HepG2 (cell line): Measurements from ENCODE around the gene PTTG1IP2. TPM values are rescaled to one million over a fixed set of nuclear protein-coding genes. Genes with fewer than 3 reads are reported as not detected.

Experiments used
- ATAC-seq: fragments of 200-7000 bp; cut with Tn5 transposase; 3 replicates; pipeline ENCODE4 v1.9.1; 2020; ENCODE audit warnings: mild to moderate bottlenecking, moderate library complexity
- BruUV-seq: library from RNA; stranded (reverse); fragments of 400-500 nt; replicated peaks from 2 replicates; lab custom pipeline; 2021; lab: Mats Ljungman, UMichigan
- CTCF ChIA-PET: fragments of 300-600 bp; formaldehyde crosslinking; extraction: SDS; loops from one replicate; lab custom pipeline; 2021; ENCODE audit warnings: low total read pairs, inconsistent platforms, low intra/inter-chr PET ratio; lab: Yijun Ruan, JAX
- POLR2A ChIA-PET: fragments of 350-600 bp; sonication (Branson Sonifier 250); formaldehyde crosslinking; loops from one replicate; lab custom pipeline; 2020; ENCODE audit warnings: antibody characterized with exemption, inconsistent platforms; lab: Yijun Ruan, JAX
- DNase-seq: peaks from one replicate; pipeline ENCODE4 v3.0.0-alpha.2; 2015; ENCODE audit warnings: low spot score
- FAIRE-seq: peaks from 3 replicates; lab custom pipeline; 2011; peaks lifted over from hg19 to GRCh38; lab: Jason Lieb, UNC
- H2AFZ ChIP-seq: one replicate; pipeline ENCODE4 v1.6.1; 2011; ENCODE audit warnings: low read length, inconsistent platforms
- H3K27ac ChIP-seq: fragments of 300-600 bp; 3 replicates; pipeline ENCODE4 v1.8.0; 2011; ENCODE audit warnings: mixed run types, mild to moderate bottlenecking, mixed read lengths, low read length, inconsistent platforms; ENCODE audit not compliant: insufficient read depth; ENCODE audit errors: extremely low read length
- H3K27me3 ChIP-seq, 2 experiments: fragments of 200-600 bp in 1 of 2; 2 replicates in 1 of 2; 3 replicates in 1 of 2; pipeline versions ENCODE4 v1.6.0 to v1.8.0; 2011; ENCODE audit warnings: low read length in 2 of 2, mild to moderate bottlenecking in 2 of 2, moderate library complexity in 2 of 2, inconsistent platforms in 1 of 2; ENCODE audit not compliant: insufficient read depth in 2 of 2, control insufficient read depth in 1 of 2
- H3K36me3 ChIP-seq, 2 experiments: fragments of 200-600 bp in 1 of 2; replicated peaks in 1 of 2; 2 replicates in 1 of 2; 3 replicates in 1 of 2; pipeline versions ENCODE4 v1.5.1 to v1.8.0; 2011; ENCODE audit warnings: low read length in 2 of 2, inconsistent platforms in 1 of 2; ENCODE audit not compliant: insufficient read depth in 2 of 2, control insufficient read depth in 1 of 2
- H3K4me1 ChIP-seq: 2 replicates; pipeline ENCODE4 v1.5.1; 2012; ENCODE audit warnings: low read length, inconsistent platforms; ENCODE audit not compliant: insufficient read depth
- H3K4me2 ChIP-seq: 2 replicates; pipeline ENCODE4 v1.6.0; 2011; ENCODE audit warnings: low read depth, low read length, inconsistent platforms
- H3K4me3 ChIP-seq, 3 experiments: fragments of 200-600 bp in 1 of 3; sonication (generic), shearing (Covaris generic) in 1 of 3; replicated peaks in 1 of 3; 2 replicates each; pipeline ENCODE4 v1.5.1; 2011 to 2016; ENCODE audit warnings: low read length in 3 of 3, inconsistent platforms in 2 of 3, low read depth in 2 of 3, mild to moderate bottlenecking in 2 of 3, control low read depth in 1 of 3, mixed read lengths in 1 of 3; ENCODE audit not compliant: insufficient read depth in 1 of 3
- H3K79me2 ChIP-seq: one replicate; pipeline ENCODE4 v1.6.1; 2011; ENCODE audit warnings: low read length, inconsistent platforms; ENCODE audit not compliant: insufficient read depth
- H3K9ac ChIP-seq: 2 replicates; pipeline ENCODE4 v1.6.0; 2011; ENCODE audit warnings: mild to moderate bottlenecking, low read depth, low read length, inconsistent platforms; ENCODE audit not compliant: insufficient read depth
- H3K9me3 ChIP-seq: 2 replicates; pipeline ENCODE4 v1.5.1; 2012; ENCODE audit warnings: mild to moderate bottlenecking, low read length
- H4K20me1 ChIP-seq: 2 replicates; pipeline ENCODE4 v1.6.0; 2011; ENCODE audit warnings: inconsistent platforms, mild to moderate bottlenecking, low read length, moderate library complexity; ENCODE audit not compliant: insufficient read depth
- BCL6 ChIP-seq: IDR thresholded peaks from 2 replicates; pipeline ENCODE4 v1.6.1; 2016; ENCODE audit warnings: missing genetic modification reagents, missing compliant biosample characterization
- ELF4 ChIP-seq: sonication (generic); formaldehyde crosslinking; IDR thresholded peaks from 2 replicates; pipeline ENCODE4 v1.5.0; 2020; ENCODE audit warnings: missing genetic modification reagents, mild to moderate bottlenecking, moderate library complexity, borderline replicate concordance
- MATR3 ChIP-seq: sonication (generic); formaldehyde crosslinking; IDR thresholded peaks from 2 replicates; pipeline ENCODE4 v1.4.0; 2020; ENCODE audit warnings: missing genetic modification reagents
- NFE2L1 ChIP-seq: sonication (generic); formaldehyde crosslinking; IDR thresholded peaks from 2 replicates; pipeline ENCODE4 v1.4.0; 2020; ENCODE audit warnings: missing genetic modification reagents, mild to moderate bottlenecking, borderline replicate concordance
- NR2F6 ChIP-seq, 2 experiments: IDR thresholded peaks; 2 replicates each; pipeline ENCODE4 v1.6.1; 2016; ENCODE audit warnings: antibody characterized with exemption in 1 of 2, mild to moderate bottlenecking in 1 of 2
- PPARG ChIP-seq: conservative IDR thresholded peaks from 2 replicates; pipeline ENCODE4 v1.6.1; 2016; ENCODE audit warnings: missing biosample characterization, missing genetic modification reagents
- RAD21 ChIP-seq: fragments of 450-650 bp; formaldehyde crosslinking; IDR thresholded peaks from 2 replicates; pipeline ENCODE4 v1.5.0; 2020; ENCODE audit warnings: mild to moderate bottlenecking
- RARA ChIP-seq: IDR thresholded peaks from 2 replicates; pipeline ENCODE4 v1.6.1; 2016; ENCODE audit warnings: missing genetic modification reagents, missing compliant biosample characterization
- RFX5 ChIP-seq: IDR thresholded peaks from 2 replicates; pipeline ENCODE4 v1.6.1; 2011; ENCODE audit warnings: low read depth, low read length, improper control_type of control experiment
- ZNF350 ChIP-seq: sonication (generic); formaldehyde crosslinking; IDR thresholded peaks from 2 replicates; pipeline ENCODE4 v1.4.0; 2020; ENCODE audit warnings: mild to moderate bottlenecking, low read depth, missing genetic modification reagents, borderline replicate concordance
- ZNF746 ChIP-seq: sonication (generic); formaldehyde crosslinking; IDR thresholded peaks from 2 replicates; pipeline ENCODE4 v1.8.0; 2022; ENCODE audit warnings: mild to moderate bottlenecking, missing genetic modification reagents
- ZNF773 ChIP-seq: sonication (generic); formaldehyde crosslinking; IDR thresholded peaks from 2 replicates; pipeline ENCODE4 v1.4.0; 2020; ENCODE audit warnings: missing genetic modification reagents, borderline replicate concordance
- ZNF816 ChIP-seq: sonication (generic); formaldehyde crosslinking; IDR thresholded peaks from 2 replicates; pipeline ENCODE4 v1.8.0; 2022; ENCODE audit warnings: missing genetic modification reagents, mild to moderate bottlenecking, borderline replicate concordance
- WGBS: methylation state at CpG from one replicate; pipeline ENCODE4 v1.1.6; 2017; ENCODE audit warnings: low lambda C conversion rate; 5-methylcytosine and 5-hydroxymethylcytosine counted together
- in situ Hi-C: cut with HindIII; loops from 2 replicates; pipeline ENCODE4 v1.10.0; 2017; ENCODE audit warnings: low pct_unique_long_range_greater_than_20kb; ENCODE audit not compliant: extremely low pct_ligation_motif_present
- intact Hi-C: fragments of 100-400 bp; cut with micrococcal nuclease; formaldehyde crosslinking; loops from one replicate; pipeline ENCODE4 v1.10.0; 2022; ENCODE audit not compliant: unreplicated experiment
- polyA plus RNA-seq, 8 experiments: library from polyadenylated mRNA; depleted of rRNA in 3 of 8; stranded (reverse) in 7 of 8; unstranded in 1 of 8; fragments of >200 nt; fragmentation: Illumina TruSeq in 4 of 8; extraction: Trizol in 4 of 8; gene quantifications; 2 replicates each; pipeline versions ENCODE4 v1.2.1 to v1.2.3, GENCODE V29; 2011 to 2016; ENCODE audit warnings: low read depth in 4 of 8, missing spikeins in 1 of 8, mixed read lengths in 1 of 8; ENCODE audit not compliant: insufficient read depth in 1 of 8
- total RNA-seq, 5 experiments: library from RNA; depleted of rRNA; stranded (reverse); fragments of >200 nt; fragmentation: Illumina TruSeq; extraction: Trizol; gene quantifications; 2 replicates each; pipeline ENCODE4 v1.2.3, GENCODE V29; 2016; ENCODE audit warnings: low read depth in 1 of 5
- TF ChIP-seq, protein P1 (sequence below), 2 experiments: sonication (generic) in 1 of 2; formaldehyde crosslinking in 1 of 2; IDR thresholded peaks; 2 replicates each; pipeline versions ENCODE4 v1.4.0 to v1.6.1; 2016 to 2020; ENCODE audit warnings: borderline replicate concordance in 1 of 2, low read depth in 1 of 2, mild to moderate bottlenecking in 1 of 2, missing genetic modification reagents in 1 of 2
- TF ChIP-seq, protein P2 (sequence below): sonication (generic); formaldehyde crosslinking; IDR thresholded peaks from 2 replicates; pipeline ENCODE4 v1.9.0; 2021; ENCODE audit warnings: mild to moderate bottlenecking, missing genetic modification reagents

Gene PTTG1IP2
- total and polyA plus RNA-seq, 2 of the 13 experiments (the other 11 are each of a cell fraction or from before 2014, with no cell fraction given): not detected

DNA sequence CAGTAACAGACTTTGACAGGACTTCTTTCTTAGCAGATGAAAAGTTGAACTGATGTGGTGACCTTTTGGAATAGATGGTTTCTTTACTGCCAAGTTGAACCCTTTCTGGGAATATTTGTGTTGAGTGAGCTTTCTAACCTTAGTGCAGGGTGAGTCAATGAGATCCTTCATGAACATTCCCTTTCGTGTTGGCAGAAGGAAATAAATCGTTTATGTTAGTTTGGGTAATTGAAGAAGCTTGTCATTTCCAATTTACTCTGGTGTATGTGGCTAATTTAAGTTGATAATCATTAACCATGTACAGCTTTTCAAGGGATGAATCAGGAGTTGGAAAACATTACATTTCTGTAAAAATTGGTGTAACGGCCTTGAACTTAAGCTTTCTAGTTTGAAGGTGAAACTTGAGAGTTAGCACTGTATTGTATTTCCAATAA is 43.4 kb downstream of the PTTG1IP2 start:
- Histone ChIP-seq H3K4me1 (peaks cover 9% of the 10 kb centered on the region), H3K4me3 (no peak overlapping the region), H3K36me3 (no peaks in the 10 kb centered on the region), H3K4me2 (no peak overlapping the region), H3K79me2 (no peaks in the 10 kb centered on the region), H3K27ac (no peak overlapping the region), H2AFZ (no peak overlapping the region), H3K27me3 (0 out of 5 replicates have a peak, but pooled peaks cover 0 to 2% of the 10 kb centered on the region in 2 experiments), H3K9ac (no peak overlapping the region), H4K20me1 (no peaks in the 10 kb centered on the region), H3K9me3 (no peaks in the 10 kb centered on the region)
- ChIA-PET CTCF (no interaction called here), POLR2A (no interaction called here)
- DNase-seq: peak; percentile 18
- peak; percentile 46; the same call in 2 of the 3 replicates for ATAC-seq
- in situ Hi-C loops: no loop called here
- 2% methylated on average over 3 of the region's 3 CpGs for WGBS
- FAIRE-seq: no peak
- intact Hi-C loops: no loop called here
- no TSS peak for BruUV-seq
- TF ChIP-seq NR2F6 (IDR thresholded peaks at IDR 0.05) (peak; percentile 16; the same call in 1 of the 2 replicates), NR2F6 (CRISPR knock-in tag; IDR thresholded peaks at IDR 0.05) (no peak), RFX5 (no peak), ZNF746 (no peak), PPARG (0 out of 2 replicates have a peak, but pooled peaks have one; percentile 23), ZNF350 (no peak), ZNF816 (no peak), MATR3 (CRISPR knock-in tag) (no peak), RARA (CRISPR knock-in tag) (peak; percentile 82), ZNF773 (CRISPR knock-in tag) (no peak), RAD21 (CRISPR knock-in tag) (no peak), BCL6 (CRISPR knock-in tag) (peak; percentile 20; the same call in 1 of the 2 replicates), NFE2L1 (CRISPR knock-in tag) (no peak), ELF4 (CRISPR knock-in tag) (no peak)
- TF ChIP-seq, protein P1, sequence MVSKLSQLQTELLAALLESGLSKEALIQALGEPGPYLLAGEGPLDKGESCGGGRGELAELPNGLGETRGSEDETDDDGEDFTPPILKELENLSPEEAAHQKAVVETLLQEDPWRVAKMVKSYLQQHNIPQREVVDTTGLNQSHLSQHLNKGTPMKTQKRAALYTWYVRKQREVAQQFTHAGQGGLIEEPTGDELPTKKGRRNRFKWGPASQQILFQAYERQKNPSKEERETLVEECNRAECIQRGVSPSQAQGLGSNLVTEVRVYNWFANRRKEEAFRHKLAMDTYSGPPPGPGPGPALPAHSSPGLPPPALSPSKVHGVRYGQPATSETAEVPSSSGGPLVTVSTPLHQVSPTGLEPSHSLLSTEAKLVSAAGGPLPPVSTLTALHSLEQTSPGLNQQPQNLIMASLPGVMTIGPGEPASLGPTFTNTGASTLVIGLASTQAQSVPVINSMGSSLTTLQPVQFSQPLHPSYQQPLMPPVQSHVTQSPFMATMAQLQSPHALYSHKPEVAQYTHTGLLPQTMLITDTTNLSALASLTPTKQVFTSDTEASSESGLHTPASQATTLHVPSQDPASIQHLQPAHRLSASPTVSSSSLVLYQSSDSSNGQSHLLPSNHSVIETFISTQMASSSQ (IDR thresholded peaks at IDR 0.05; ENCODE audit: low read depth): peak; percentile 54; the same call in 1 of the 2 replicates
- TF ChIP-seq, protein P1 (CRISPR knock-in tag; IDR thresholded peaks at IDR 0.05; ENCODE audit: borderline replicate concordance): no peak
- TF ChIP-seq, protein P2, sequence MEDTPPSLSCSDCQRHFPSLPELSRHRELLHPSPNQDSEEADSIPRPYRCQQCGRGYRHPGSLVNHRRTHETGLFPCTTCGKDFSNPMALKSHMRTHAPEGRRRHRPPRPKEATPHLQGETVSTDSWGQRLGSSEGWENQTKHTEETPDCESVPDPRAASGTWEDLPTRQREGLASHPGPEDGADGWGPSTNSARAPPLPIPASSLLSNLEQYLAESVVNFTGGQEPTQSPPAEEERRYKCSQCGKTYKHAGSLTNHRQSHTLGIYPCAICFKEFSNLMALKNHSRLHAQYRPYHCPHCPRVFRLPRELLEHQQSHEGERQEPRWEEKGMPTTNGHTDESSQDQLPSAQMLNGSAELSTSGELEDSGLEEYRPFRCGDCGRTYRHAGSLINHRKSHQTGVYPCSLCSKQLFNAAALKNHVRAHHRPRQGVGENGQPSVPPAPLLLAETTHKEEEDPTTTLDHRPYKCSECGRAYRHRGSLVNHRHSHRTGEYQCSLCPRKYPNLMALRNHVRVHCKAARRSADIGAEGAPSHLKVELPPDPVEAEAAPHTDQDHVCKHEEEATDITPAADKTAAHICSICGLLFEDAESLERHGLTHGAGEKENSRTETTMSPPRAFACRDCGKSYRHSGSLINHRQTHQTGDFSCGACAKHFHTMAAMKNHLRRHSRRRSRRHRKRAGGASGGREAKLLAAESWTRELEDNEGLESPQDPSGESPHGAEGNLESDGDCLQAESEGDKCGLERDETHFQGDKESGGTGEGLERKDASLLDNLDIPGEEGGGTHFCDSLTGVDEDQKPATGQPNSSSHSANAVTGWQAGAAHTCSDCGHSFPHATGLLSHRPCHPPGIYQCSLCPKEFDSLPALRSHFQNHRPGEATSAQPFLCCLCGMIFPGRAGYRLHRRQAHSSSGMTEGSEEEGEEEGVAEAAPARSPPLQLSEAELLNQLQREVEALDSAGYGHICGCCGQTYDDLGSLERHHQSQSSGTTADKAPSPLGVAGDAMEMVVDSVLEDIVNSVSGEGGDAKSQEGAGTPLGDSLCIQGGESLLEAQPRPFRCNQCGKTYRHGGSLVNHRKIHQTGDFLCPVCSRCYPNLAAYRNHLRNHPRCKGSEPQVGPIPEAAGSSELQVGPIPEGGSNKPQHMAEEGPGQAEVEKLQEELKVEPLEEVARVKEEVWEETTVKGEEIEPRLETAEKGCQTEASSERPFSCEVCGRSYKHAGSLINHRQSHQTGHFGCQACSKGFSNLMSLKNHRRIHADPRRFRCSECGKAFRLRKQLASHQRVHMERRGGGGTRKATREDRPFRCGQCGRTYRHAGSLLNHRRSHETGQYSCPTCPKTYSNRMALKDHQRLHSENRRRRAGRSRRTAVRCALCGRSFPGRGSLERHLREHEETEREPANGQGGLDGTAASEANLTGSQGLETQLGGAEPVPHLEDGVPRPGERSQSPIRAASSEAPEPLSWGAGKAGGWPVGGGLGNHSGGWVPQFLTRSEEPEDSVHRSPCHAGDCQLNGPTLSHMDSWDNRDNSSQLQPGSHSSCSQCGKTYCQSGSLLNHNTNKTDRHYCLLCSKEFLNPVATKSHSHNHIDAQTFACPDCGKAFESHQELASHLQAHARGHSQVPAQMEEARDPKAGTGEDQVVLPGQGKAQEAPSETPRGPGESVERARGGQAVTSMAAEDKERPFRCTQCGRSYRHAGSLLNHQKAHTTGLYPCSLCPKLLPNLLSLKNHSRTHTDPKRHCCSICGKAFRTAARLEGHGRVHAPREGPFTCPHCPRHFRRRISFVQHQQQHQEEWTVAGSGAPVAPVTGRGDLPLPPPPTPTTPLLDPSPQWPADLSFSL: no peak
